GM23338 (cell line): Measurements from ENCODE around the gene RHBDD1. TPM values are rescaled to one million over a fixed set of nuclear protein-coding genes. Genes with fewer than 3 reads are reported as not detected.

Experiments
- ATAC-seq: fragments of 200-7000 bp; cut with Tn5 transposase; 3 replicates; pipeline ENCODE4 v1.9.1; 2020
- DNase-seq: peaks from one replicate; pipeline ENCODE4 v3.0.0-alpha.2; 2015; ENCODE audit warnings: low spot score
- H2AFZ ChIP-seq: fragments of 200-600 bp; sonication (generic); 2 replicates; pipeline ENCODE4 v1.8.0; 2016; ENCODE audit warnings: antibody characterized with exemption, mild to moderate bottlenecking, moderate library complexity
- H3F3A ChIP-seq: fragments of 200-600 bp; sonication (generic); replicated peaks from 2 replicates; pipeline ENCODE4 v1.8.0; 2017; ENCODE audit warnings: antibody characterized with exemption, mixed run types, low read depth
- H3K27ac ChIP-seq: fragments of 200-600 bp; sonication (generic); 2 replicates; pipeline ENCODE4 v1.6.1; 2016; ENCODE audit warnings: low read depth
- H3K27me3 ChIP-seq: fragments of 200-600 bp; sonication (generic); 2 replicates; pipeline ENCODE4 v1.8.0; 2016; ENCODE audit warnings: mild to moderate bottlenecking, mixed run types, moderate library complexity; ENCODE audit not compliant: insufficient read depth
- H3K36me3 ChIP-seq: fragments of 200-600 bp; sonication (generic); 2 replicates; pipeline ENCODE4 v1.8.0; 2016; ENCODE audit warnings: mild to moderate bottlenecking; ENCODE audit not compliant: insufficient read depth
- H3K4me1 ChIP-seq: fragments of 200-600 bp; sonication (generic); 2 replicates; pipeline ENCODE4 v1.8.0; 2016; ENCODE audit warnings: mild to moderate bottlenecking, moderate library complexity; ENCODE audit not compliant: insufficient read depth
- H3K4me2 ChIP-seq: fragments of 200-600 bp; sonication (generic); 2 replicates; pipeline ENCODE4 v1.7.1; 2017; ENCODE audit warnings: mixed run types
- H3K4me3 ChIP-seq: fragments of 200-600 bp; sonication (generic); 2 replicates; pipeline ENCODE4 v1.6.1; 2016; ENCODE audit warnings: mixed run types
- H3K79me2 ChIP-seq: fragments of 200-600 bp; sonication (generic); replicated peaks from 2 replicates; pipeline ENCODE4 v1.8.0; 2017; ENCODE audit warnings: mild to moderate bottlenecking; ENCODE audit not compliant: insufficient read depth
- H3K9me2 ChIP-seq: fragments of 200-600 bp; sonication (generic); 2 replicates; pipeline ENCODE4 v1.8.0; 2017; ENCODE audit not compliant: insufficient read depth
- H4K20me1 ChIP-seq: fragments of 200-600 bp; sonication (generic); replicated peaks from 2 replicates; pipeline ENCODE4 v1.8.0; 2017; ENCODE audit warnings: mild to moderate bottlenecking; ENCODE audit not compliant: insufficient read depth
- H3K27ac Mint-ChIP-seq: 2 replicates; pipeline ENCODE4 v1.8.0; 2020; ENCODE audit warnings: inconsistent platforms, mild to moderate bottlenecking, moderate library complexity, mixed read lengths
- H3K27me3 Mint-ChIP-seq: 3 replicates; pipeline ENCODE4 v1.8.0; 2022; ENCODE audit warnings: low read depth, mild to moderate bottlenecking, moderate library complexity, mixed read lengths, inconsistent platforms; ENCODE audit not compliant: insufficient read depth, poor library complexity
- H3K36me3 Mint-ChIP-seq: 3 replicates; pipeline ENCODE4 v1.8.0; 2021; ENCODE audit warnings: low read depth, mild to moderate bottlenecking, inconsistent platforms, moderate library complexity, mixed read lengths
- H3K4me1 Mint-ChIP-seq: 3 replicates; pipeline ENCODE4 v1.8.0; 2020; ENCODE audit warnings: mild to moderate bottlenecking, inconsistent platforms, mixed read lengths
- H3K4me3 Mint-ChIP-seq: 3 replicates; pipeline ENCODE4 v1.8.0; 2021; ENCODE audit warnings: moderate library complexity, mild to moderate bottlenecking, inconsistent platforms, mixed read lengths
- H3K9me3 Mint-ChIP-seq: 3 replicates; pipeline ENCODE4 v1.8.0; 2020; ENCODE audit warnings: moderate library complexity, mild to moderate bottlenecking, inconsistent platforms, mixed read lengths
- CREB1 ChIP-seq: fragments of 250-450 bp; sonication (Bioruptor Pico); IDR thresholded peaks from 2 replicates; pipeline ENCODE4 v1.5.0; 2020; ENCODE audit warnings: low read depth, mild to moderate bottlenecking, moderate library complexity
- EZH2 ChIP-seq: fragments of 200-600 bp; sonication (generic); IDR thresholded peaks from one replicate; pipeline ENCODE4 v1.8.0; 2017; ENCODE audit warnings: antibody characterized with exemption, mild to moderate bottlenecking, low read depth; ENCODE audit not compliant: unreplicated experiment
- EZH2phosphoT487 ChIP-seq: fragments of 200-600 bp; sonication (generic); IDR thresholded peaks from one replicate; pipeline ENCODE4 v1.8.1; 2018; ENCODE audit warnings: antibody characterized with exemption; ENCODE audit not compliant: unreplicated experiment
- NANOG ChIP-seq: IDR thresholded peaks from 2 replicates; pipeline ENCODE4 v1.6.1; 2016; ENCODE audit warnings: antibody characterized with exemption, borderline replicate concordance
- POLR2AphosphoS5 ChIP-seq: IDR thresholded peaks from 2 replicates; pipeline ENCODE4 v1.6.1; 2016; ENCODE audit warnings: antibody characterized with exemption, low read depth
- STAT1 ChIP-seq: IDR thresholded peaks from one replicate; pipeline ENCODE4 v1.6.1; 2016; ENCODE audit warnings: antibody characterized with exemption; ENCODE audit not compliant: unreplicated experiment
- ZNF114 ChIP-seq: fragments of 250-450 bp; sonication (Bioruptor Pico); IDR thresholded peaks from 2 replicates; pipeline ENCODE4 v1.5.0; 2020; ENCODE audit warnings: mild to moderate bottlenecking, moderate library complexity
- polyA plus RNA-seq: library from polyadenylated mRNA; unstranded; fragments of >200 nt; fragmentation: Nextera tagmentation; extraction: Ambion mirVana; gene quantifications from 2 replicates; pipeline ENCODE4 v1.2.1, GENCODE V29; 2016
- total RNA-seq: library from RNA; depleted of rRNA; stranded (reverse); fragments of >200 nt; shearing (Covaris generic); gene quantifications from 2 replicates; pipeline ENCODE4 v1.2.3, GENCODE V29; 2014
- TF ChIP-seq, protein P1 (sequence below): IDR thresholded peaks from 2 replicates; pipeline ENCODE4 v1.6.1; 2016; ENCODE audit warnings: antibody characterized with exemption
- TF ChIP-seq, protein P2 (sequence below): IDR thresholded peaks from one replicate; pipeline ENCODE4 v1.6.1; 2018; ENCODE audit warnings: antibody characterized with exemption; ENCODE audit not compliant: unreplicated experiment
- TF ChIP-seq, protein P3 (sequence below), 2 experiments: fragments of 200-600 bp in 1 of 2; sonication (generic) in 1 of 2; conservative IDR thresholded peaks; 2 replicates each; pipeline versions ENCODE4 v1.5.1 to v1.6.1; 2016 to 2017; ENCODE audit warnings: antibody characterized with exemption in 2 of 2, low read depth in 2 of 2, mild to moderate bottlenecking in 2 of 2, moderate library complexity in 1 of 2

Gene RHBDD1
- total and polyA plus RNA-seq, 2 experiments from 2014 or later = 7.3 to 13.0 TPM

DNA sequence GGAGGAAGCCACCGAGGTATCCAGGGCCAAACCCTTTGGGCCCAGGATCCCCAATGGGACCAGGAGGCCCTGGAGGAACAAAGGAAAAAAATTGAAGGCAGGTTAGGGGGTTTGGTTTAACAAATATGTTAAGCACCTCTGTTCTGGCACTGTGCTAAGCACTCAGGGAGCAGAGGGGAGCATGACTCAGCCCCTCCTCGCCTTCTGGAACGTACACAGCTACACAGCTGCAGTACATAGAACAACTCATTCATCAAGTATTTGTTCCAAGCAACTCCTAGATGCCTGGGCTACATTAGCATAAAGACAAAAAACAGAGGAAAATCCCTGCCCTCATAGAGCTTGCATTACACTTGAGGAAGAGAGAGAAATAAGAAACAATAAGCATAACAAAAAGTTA, 174.6 kb downstream of the RHBDD1 start:
- H3K4me3 ChIP-seq = no peak overlapping the region
- H3K9me3 Mint-ChIP-seq = no peaks in the 10 kb centered on the region
- no peaks in the 10 kb centered on the region for H3K27me3 Mint-ChIP-seq
- no peaks in the 10 kb centered on the region; the same call in 2 of the 3 replicates for H3K4me1 Mint-ChIP-seq
- H3K4me2 ChIP-seq = no peak overlapping the region
- no peak overlapping the region for H3K27ac Mint-ChIP-seq
- DNase-seq (no peak), ATAC-seq (no peak)
- H3K9me2 ChIP-seq = no peaks in the 10 kb centered on the region
- H4K20me1 ChIP-seq = no peaks in the 10 kb centered on the region
- no peak overlapping the region for H2AFZ ChIP-seq
- no peaks in the 10 kb centered on the region for H3K79me2 ChIP-seq
- TF ChIP-seq CREB1 (CRISPR knock-in tag) (no peak), STAT1 (no peak), EZH2phosphoT487 (no peak), ZNF114 (CRISPR knock-in tag) (no peak), NANOG (no peak), EZH2 (no peak), POLR2AphosphoS5 (no peak)
- TF ChIP-seq, protein P1, sequence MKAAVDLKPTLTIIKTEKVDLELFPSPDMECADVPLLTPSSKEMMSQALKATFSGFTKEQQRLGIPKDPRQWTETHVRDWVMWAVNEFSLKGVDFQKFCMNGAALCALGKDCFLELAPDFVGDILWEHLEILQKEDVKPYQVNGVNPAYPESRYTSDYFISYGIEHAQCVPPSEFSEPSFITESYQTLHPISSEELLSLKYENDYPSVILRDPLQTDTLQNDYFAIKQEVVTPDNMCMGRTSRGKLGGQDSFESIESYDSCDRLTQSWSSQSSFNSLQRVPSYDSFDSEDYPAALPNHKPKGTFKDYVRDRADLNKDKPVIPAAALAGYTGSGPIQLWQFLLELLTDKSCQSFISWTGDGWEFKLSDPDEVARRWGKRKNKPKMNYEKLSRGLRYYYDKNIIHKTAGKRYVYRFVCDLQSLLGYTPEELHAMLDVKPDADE = no peak
- TF ChIP-seq, protein P2, sequence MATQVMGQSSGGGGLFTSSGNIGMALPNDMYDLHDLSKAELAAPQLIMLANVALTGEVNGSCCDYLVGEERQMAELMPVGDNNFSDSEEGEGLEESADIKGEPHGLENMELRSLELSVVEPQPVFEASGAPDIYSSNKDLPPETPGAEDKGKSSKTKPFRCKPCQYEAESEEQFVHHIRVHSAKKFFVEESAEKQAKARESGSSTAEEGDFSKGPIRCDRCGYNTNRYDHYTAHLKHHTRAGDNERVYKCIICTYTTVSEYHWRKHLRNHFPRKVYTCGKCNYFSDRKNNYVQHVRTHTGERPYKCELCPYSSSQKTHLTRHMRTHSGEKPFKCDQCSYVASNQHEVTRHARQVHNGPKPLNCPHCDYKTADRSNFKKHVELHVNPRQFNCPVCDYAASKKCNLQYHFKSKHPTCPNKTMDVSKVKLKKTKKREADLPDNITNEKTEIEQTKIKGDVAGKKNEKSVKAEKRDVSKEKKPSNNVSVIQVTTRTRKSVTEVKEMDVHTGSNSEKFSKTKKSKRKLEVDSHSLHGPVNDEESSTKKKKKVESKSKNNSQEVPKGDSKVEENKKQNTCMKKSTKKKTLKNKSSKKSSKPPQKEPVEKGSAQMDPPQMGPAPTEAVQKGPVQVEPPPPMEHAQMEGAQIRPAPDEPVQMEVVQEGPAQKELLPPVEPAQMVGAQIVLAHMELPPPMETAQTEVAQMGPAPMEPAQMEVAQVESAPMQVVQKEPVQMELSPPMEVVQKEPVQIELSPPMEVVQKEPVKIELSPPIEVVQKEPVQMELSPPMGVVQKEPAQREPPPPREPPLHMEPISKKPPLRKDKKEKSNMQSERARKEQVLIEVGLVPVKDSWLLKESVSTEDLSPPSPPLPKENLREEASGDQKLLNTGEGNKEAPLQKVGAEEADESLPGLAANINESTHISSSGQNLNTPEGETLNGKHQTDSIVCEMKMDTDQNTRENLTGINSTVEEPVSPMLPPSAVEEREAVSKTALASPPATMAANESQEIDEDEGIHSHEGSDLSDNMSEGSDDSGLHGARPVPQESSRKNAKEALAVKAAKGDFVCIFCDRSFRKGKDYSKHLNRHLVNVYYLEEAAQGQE = no peak
- TF ChIP-seq, protein P3, sequence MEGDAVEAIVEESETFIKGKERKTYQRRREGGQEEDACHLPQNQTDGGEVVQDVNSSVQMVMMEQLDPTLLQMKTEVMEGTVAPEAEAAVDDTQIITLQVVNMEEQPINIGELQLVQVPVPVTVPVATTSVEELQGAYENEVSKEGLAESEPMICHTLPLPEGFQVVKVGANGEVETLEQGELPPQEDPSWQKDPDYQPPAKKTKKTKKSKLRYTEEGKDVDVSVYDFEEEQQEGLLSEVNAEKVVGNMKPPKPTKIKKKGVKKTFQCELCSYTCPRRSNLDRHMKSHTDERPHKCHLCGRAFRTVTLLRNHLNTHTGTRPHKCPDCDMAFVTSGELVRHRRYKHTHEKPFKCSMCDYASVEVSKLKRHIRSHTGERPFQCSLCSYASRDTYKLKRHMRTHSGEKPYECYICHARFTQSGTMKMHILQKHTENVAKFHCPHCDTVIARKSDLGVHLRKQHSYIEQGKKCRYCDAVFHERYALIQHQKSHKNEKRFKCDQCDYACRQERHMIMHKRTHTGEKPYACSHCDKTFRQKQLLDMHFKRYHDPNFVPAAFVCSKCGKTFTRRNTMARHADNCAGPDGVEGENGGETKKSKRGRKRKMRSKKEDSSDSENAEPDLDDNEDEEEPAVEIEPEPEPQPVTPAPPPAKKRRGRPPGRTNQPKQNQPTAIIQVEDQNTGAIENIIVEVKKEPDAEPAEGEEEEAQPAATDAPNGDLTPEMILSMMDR (conservative IDR thresholded peaks at IDR 0.05; ENCODE audit: low read depth in 2 of 2) = no peak
- no peaks in the 10 kb centered on the region for H3K27me3 ChIP-seq
- no peak overlapping the region for H3K4me3 Mint-ChIP-seq
- H3K4me1 ChIP-seq = no peaks in the 10 kb centered on the region
- H3K36me3 Mint-ChIP-seq = no peaks in the 10 kb centered on the region
- H3K27ac ChIP-seq = no peak overlapping the region
- H3K36me3 ChIP-seq = no peaks in the 10 kb centered on the region
- H3F3A ChIP-seq = no peaks in the 10 kb centered on the region

DNA sequence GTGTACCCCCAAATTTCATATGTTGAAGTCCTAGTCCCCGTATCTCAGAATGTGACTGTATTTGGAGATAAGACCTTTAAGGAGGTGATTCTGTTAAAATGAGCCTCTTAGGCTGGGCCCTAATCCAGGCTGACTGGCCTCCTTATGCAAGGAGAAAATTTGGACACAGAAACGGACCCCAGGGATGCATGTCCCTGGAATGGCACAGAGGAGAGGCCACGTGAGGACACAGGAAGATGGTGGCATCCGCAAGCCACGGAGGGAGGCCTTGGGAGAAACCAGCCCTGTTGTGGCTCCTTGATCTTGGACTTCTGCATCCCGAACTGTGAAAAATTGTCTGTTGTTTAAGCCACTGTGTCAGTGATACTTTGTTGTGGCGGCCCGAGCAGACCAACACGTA, 177.5 kb downstream of the RHBDD1 start:
- ATAC-seq = no peak
- Histone ChIP-seq H3K79me2 (no peaks in the 10 kb centered on the region), H3F3A (no peaks in the 10 kb centered on the region), H4K20me1 (no peaks in the 10 kb centered on the region), H3K4me2 (no peak overlapping the region), H3K9me2 (no peaks in the 10 kb centered on the region), H3K27ac (no peak overlapping the region), H2AFZ (no peak overlapping the region), H3K36me3 (no peaks in the 10 kb centered on the region), H3K27me3 (no peaks in the 10 kb centered on the region), H3K4me3 (no peak overlapping the region), H3K4me1 (no peaks in the 10 kb centered on the region)
- no peak overlapping the region for H3K4me3 Mint-ChIP-seq
- no peaks in the 10 kb centered on the region for H3K36me3 Mint-ChIP-seq
- H3K27ac Mint-ChIP-seq = no peak overlapping the region
- no peaks in the 10 kb centered on the region for H3K27me3 Mint-ChIP-seq
- no peaks in the 10 kb centered on the region for H3K4me1 Mint-ChIP-seq
- no peak for DNase-seq
- H3K9me3 Mint-ChIP-seq = no peaks in the 10 kb centered on the region
- no peak for TF ChIP-seq CREB1 (CRISPR knock-in tag)
